GM18870 (cell line): Measurements from ENCODE around the gene CSN3.
"Not testable (repeated sequence)": the region's sequence is repeated elsewhere in the genome, so short reads cannot be mapped to it uniquely, and the experiment has no call there.

Experiments used
- ATAC-seq: cut with Tn5 transposase; IDR thresholded peaks from one replicate; pipeline ENCODE4 v1.9.1; 2021; ENCODE audit warnings: moderate library complexity; ENCODE audit not compliant: unreplicated experiment

The CSN3 gene, protein sequence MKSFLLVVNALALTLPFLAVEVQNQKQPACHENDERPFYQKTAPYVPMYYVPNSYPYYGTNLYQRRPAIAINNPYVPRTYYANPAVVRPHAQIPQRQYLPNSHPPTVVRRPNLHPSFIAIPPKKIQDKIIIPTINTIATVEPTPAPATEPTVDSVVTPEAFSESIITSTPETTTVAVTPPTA

DNA sequence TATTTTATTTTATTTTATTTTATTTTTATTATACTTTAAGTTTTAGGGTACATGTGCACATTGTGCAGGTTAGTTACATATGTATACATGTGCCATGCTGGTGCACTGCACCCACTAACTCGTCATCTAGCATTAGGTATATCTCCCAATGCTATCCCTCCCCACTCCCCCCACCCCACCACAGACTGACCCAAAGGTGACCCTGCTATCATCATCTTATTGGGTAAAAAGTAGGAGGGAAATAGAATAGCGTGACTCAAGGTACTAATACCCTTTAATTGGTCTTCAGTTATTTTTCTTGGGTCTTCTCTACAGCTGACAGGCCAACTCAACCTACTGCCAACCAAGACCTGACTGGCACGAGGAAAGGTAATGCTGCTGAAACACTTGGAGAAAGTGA, at the start of gene CSN3:
Gene CSN3, plus strand, starts transcription at position 301 of the 400 bp plus-strand sequence. CDS start 2,223 bp downstream, outside the sequence.
- not testable (repeated sequence) for ATAC-seq

DNA sequence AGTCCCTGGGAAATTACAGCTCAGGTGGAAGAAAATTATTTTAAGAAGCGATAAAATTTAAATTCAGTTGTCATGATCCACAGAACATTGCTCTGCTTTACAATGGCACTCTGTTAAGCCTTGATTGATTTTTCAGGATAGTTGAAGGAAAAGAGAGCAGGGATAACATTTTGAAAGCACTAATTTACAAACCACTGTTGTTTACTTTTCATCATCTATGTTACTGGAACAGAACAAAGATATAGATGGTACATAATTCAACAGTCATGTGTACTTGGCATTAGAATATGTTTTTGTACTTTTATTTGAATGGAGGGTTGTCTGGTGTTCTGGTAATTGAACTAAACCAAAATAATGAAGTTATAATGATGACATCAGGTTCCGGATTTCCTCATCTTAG, 49.5 kb upstream of the CSN3 start:
- ATAC-seq, result no peak

DNA sequence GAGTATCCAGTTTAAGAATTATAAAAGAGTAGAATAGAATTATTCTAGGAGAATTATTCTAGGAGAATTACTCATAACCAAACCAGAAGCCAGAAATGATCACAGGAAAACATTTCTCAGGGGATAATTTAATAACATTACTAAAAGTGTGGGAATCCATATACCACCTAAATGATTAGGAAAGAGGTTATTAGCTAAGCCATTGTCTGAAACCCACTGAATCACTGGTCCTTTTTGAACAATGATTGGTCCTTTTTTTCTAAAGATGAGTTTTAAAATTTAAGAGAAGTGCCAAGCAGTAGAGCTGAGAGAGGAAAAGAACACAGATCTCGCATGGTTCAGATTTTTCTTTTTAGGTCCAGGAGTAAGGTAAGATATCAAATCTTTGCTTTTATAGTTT, 47.0 kb upstream of the CSN3 start, which contains the start of gene ODAM:
Gene ODAM, plus strand, starts transcription at position 301 of the 400 bp plus-strand sequence. CDS start 819 bp downstream, outside the sequence.
- ATAC-seq, result no peak

DNA sequence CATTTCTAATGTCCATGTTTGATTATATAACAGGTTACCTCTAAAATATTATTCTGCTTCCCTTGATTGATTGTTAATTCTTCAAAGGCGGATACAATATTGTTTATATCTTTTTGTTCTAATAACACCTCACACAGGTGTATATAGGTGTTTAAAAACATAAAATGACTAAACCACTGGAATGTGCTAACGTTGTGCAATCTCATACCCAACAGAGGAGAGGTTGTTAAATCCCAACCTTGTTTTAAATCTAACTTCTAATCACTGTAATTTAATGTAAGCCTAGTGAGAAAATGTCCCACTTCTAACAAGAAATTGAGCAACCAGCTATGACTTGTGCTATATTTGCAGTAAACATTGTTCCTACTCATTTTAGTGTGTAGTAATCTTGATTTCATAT, 45.5 kb upstream of the CSN3 start:
- ATAC-seq, result no peak

DNA sequence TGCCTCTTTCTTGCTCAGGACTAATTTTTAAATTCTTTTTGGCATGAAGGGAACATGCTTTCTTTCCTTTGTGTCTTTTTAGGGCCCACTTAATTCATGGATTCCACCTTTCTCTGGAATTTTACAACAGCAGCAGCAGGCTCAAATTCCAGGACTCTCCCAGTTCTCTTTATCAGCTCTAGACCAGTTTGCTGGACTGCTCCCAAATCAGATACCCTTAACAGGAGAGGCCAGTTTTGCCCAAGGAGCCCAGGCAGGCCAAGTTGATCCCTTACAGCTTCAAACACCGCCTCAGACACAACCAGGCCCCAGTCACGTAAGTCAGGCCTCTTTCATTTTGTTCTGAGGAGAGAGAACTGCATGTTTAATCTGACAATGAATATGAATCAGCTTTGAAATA, 44.6 kb upstream of the CSN3 start:
- no peak for ATAC-seq

DNA sequence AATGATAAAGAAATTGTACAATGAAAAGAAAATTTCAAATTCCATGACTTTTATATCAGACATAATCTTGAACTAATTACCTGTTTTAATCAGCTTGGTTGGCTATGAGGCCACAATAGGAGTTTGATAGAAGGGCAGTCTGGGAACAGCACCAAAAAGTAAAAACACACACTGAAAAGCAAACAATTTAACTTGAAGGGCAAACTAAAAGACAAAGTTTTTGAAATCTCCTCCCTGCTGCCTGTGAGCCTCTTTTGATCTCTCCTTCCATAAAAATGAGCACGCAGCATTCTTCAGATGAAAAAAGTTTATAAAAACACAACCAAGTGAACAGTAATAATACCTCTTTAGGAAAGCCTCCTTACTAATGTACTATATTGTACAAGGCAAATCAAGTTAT, 38.8 kb upstream of the CSN3 start:
- no peak for ATAC-seq

DNA sequence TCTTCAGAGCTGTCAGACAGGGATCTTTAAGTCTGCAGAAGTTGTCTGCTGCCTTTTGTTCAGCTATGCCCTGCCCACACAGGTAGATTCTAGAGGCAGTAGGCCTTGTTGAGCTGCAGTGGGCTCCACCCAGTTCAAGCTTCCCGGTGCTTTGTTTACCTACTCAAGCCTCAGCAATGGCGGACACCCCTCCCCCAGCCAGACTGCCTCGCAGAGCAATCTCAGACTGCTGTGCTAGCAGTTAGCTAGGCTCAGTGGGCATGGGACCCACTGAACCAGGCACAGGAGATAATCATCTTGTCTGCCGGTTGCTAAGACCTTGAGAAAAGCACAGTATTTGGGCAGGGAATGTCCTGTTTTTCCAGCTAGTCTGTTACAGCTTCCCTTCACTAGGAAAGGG, 29.6 kb upstream of the CSN3 start:
- ATAC-seq, result not testable (repeated sequence)

DNA sequence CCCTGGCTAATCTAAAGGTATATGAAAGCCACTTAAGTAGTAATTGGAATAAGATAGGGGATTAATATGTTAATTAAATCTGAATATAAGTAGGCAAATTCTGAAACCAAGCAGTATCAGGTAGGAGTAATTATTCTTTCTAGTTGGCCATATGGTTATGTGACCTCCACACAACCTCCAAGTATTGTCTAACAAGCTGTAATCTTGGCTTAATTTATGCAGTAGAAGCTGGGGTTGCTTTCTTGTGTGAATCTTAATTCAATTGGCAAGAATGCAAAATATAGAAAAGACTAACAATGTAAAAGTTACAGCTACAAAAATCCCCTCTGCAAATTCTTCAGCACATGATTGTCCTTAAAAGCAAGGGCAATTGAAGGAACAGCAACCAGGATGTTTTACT, 26.3 kb upstream of the CSN3 start:
- not testable (repeated sequence) for ATAC-seq

DNA sequence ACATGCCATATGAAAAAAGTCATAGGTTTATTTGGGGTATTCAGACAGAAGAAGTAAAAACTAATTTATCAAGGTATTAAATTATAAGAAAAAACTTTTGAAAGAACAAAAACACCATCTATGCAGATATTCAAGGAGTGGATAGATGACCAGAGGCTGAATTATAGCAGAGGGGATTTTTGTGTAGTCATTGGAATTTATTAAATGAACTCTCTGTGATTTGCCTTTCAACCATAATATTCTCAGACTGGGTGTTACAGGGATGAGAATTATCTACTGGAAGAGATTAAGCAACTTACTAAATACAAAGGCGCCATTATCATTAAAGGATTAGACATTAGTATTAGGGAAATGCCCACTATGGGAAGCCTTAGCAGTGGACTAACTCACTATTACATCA, 25.8 kb upstream of the CSN3 start:
- not testable (repeated sequence) for ATAC-seq

DNA sequence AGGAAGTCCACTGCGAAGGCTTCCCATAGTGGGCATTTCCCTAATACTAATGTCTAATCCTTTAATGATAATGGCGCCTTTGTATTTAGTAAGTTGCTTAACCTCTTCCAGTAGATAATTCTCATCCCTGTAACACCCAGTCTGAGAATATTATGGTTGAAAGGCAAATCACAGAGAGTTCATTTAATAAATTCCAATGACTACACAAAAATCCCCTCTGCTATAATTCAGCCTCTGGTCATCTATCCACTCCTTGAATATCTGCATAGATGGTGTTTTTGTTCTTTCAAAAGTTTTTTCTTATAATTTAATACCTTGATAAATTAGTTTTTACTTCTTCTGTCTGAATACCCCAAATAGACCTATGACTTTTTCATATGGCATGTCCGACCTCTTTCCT, 21.0 kb upstream of the CSN3 start:
- not testable (repeated sequence) for ATAC-seq

DNA sequence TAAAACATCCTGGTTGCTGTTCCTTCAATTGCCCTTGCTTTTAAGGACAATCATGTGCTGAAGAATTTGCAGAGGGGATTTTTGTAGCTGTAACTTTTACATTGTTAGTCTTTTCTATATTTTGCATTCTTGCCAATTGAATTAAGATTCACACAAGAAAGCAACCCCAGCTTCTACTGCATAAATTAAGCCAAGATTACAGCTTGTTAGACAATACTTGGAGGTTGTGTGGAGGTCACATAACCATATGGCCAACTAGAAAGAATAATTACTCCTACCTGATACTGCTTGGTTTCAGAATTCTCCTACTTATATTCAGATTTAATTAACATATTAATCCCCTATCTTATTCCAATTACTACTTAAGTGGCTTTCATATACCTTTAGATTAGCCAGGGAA, 20.6 kb upstream of the CSN3 start:
- not testable (repeated sequence) for ATAC-seq

DNA sequence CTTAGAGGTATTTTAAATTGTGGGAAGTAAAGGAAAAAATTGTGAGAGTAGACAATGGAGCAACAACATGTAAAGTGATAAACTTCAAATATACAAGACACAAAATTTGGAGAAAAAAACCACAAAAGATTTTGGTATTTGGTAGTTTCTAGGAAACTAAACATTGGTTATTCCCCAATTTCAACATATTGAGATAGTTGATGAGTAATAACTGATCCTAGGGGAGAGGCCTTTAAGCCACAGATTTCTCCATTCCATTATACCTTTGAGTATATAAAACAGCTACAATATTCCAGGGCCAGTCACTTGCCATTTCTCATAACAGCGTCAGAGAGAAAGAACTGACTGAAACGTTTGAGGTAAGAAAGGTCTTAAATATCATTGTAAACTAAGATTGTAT, 16.6 kb upstream of the CSN3 start, which contains the start of gene FDCSP:
Gene FDCSP, plus strand, starts transcription at position 301 of the 400 bp plus-strand sequence. CDS start 5,071 bp downstream, outside the sequence.
- ATAC-seq, result no peak

DNA sequence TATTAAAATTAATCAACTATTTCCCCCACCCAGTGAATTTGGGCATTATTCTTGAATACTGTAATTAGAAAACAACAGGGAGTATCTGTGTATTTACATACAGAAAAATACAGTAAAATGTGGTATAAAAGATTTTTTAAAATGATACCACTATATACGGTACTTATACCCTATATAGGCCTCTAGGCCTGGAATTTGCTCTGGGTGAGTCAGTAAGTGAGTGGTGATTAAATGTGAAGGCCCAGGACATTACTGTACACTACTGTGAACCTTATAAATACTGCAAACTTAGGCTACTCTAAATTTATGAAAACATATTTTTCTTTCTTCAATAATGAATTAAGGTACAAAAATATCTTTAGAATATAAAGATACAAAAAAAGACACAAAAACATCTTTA, 6.3 kb upstream of the CSN3 start:
- no peak for ATAC-seq

DNA sequence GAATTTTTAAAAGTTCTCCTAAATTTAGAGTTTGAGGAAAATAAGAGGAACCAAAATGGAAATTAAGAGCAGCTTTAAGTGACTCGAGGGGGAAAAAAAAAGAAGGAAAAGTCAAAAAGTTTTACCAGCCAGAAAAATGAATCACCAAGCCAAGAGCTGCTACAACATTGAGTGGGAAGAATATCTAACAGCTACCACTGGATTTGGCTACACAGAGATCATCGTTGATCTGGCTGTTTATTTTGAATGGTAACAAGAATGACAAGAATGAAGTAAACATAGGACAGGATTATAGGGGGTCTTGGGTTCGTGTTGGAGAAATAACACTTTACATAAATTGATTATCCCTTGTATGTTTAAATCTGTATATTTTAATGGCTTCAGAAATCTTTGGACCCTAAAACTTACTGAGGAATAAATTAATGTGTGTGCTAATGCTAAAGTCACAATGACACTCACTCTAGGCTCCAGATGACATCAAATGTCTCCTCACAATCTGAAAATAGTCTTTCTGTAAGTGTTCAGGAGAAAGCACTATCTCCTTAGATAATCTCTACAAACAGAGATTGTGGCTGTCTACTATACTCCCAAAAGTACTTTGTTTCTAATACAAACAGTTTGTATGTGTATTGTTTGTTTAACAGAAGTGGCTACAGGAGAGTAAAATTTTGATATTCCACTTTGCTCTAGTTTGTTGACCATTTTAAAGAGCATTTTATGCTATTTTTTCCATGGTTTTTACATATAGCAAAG, 3.1 kb upstream of the CSN3 start:
- no peak for ATAC-seq

DNA sequence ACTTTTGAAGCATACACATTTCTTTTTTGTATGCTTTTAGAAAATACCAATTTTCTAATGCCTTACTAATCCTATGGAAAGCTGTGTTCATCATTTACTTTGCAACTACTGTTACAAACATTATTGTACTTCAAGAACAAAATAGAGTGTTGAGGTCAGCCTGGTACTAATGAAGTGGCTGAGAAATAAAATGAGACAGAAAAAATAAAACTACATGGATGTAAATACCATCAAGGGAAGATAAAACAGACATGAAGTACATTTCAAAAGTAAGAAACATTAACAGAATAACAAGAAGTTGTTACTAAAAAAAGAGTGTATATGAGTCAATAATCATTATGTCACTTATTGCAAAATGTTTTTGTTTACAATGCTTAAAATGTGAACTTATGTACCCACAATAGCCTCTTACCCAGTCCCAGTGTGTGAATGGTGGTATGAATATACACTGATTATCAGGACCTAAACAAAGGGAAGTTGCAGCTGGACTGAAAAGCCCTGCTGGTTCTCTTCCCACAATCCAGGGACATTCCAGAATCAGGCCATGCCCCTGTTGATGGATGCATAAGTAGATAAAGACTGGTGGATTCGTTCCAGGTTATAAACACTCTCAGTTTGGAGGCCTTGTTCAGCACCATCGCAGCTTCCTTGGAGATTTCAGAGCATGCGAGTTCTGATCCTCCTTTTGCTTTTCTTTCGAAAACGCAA, 2.4 kb upstream of the CSN3 start:
- no peak for ATAC-seq

DNA sequence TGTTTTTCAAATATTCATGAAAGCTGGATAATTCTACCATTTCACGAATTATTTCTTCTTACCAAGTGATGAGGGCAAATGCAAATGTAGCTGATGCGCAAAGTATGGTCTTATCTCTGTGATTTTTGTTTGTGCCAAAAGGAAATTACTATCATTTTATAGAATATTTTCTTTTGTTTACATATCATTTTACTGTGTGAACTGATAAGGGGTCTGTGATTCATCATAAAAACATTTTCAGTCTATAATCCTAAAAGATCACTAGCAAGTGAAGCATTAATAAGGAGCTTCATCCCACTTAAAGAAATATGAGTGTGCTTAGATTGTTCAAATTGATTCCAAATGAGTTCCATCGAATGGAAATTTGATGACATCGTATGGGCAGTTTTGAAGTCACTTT, 694 bp downstream of the CSN3 start:
- no peak for ATAC-seq

DNA sequence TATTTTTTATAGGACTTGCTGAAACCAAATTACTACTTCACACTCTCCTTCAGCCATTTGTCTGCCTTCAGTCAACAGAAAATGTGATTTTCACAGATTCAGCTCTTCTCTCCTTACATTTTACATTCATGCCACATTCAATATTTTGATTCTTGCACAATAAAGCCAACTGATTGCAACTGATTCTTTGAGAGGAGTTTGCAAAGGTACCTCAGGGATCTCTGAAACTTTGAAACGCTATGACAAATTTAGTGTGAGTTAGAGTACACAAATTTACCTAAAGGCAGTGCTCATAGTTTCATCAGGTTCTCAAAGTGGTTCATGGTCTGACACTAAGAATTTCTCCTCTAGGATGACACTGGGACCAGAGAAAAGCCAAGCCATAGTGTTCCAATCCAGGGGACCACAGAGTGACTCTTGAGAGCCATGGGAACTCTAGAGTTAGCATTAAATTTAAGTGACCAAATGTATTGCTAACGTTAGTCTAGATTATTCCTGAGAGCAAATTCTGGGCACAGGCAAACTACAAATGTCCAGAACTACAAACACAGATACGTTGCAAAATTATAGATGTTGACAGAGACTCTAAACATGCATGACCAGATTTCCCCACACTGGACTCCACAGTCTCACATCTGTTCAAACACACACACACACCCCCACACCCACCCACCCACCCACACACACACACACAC, 9.0 kb downstream of the CSN3 start:
- ATAC-seq, result no peak

DNA sequence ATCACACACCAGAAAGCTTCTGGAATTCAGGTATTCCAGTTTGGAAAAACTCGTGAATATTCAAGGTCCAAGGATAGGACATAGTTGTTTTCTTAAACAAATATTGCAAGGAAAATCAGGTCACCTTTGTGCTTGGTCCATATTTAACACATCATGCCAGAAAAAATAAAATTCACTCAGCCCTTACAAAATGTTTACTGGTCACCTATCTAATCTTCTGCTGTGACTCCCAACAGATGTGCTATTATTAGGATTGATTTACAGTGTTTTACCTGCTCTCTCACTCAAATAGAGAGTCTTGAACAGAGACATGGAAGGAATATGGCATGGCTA, 9.5 kb downstream of the CSN3 start:
- no peak for ATAC-seq

DNA sequence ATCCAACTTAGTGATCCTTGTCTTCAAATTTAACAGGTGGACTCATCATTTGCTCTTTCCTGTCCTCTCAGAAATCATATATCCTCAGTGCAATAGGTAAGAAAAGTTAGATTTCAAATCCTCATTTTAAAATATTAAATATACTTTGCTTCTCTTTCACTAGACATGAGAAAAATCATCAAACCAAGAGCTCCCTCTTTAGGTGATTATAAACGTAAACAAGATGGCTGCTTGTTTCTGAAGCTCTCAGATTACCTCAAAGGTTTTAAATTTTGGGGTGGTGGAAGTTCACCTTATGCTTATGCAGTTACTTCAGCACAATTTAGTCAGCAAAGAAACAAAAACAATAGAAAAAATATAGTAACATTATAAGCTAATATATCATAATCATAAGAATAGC, 27.3 kb downstream of the CSN3 start:
- no peak for ATAC-seq

DNA sequence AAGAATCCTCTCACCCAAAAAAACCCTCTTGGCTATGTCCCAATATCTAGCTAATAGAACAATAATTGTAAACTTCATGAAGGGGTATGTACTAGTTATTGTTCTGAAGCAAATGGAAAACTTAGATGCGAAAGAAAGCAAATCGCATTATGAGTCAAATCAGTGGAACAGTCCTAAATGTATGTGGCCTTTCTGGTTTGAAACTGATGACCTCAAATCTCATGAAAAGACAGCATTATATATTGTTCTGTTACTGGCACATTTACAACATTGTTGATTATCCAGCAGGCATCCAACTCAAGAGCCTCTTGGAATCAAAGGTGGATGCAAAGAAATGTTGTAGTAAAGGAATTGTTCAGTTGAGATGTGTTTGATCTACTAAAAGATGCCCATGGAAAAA, 34.7 kb downstream of the CSN3 start:
- no peak for ATAC-seq

DNA sequence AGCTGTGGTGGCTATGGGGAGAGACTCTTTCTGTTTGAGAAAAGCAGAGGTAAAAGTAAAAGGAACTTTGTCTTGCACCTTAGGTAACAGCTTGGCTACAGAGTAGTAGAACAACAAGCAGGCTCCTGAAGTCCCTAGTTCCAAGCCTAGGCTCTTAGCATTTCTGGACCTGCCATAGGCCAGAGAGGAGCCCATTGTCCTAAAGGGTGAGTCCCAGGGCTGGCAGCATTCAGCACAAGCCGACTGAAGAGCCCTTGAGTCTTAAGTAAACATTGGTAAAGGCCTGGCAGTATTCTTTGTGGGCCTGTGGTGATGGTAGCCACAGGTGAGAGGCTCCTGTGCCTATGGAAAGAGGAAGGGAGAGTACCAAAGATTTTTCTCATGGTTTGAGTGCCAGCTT, 38.2 kb downstream of the CSN3 start:
- no peak for ATAC-seq
